Heart left ventricle (tissue), 13 donors: ENCODE measurements around the gene LILRA1.
"Not testable (repeated sequence)": the region's sequence is repeated elsewhere in the genome, so short reads cannot be mapped to it uniquely, and the experiment has no call there.

Experiments used
- POLR2A ChIP-seq, 2 donors: fragments of 450-650 bp; IDR thresholded peaks; one replicate each; pipeline ENCODE4 v1.6.1; 2017; ENCODE audit warnings: antibody characterized with exemption in 2 of 2, mild to moderate bottlenecking in 2 of 2, moderate library complexity in 2 of 2
- TF ChIP-seq, protein P1 (sequence below), 12 donors: fragments of 200-600 bp; sonication (generic) in 4 of 12; IDR thresholded peaks; one replicate each; pipeline versions ENCODE4 v1.5.0 to v1.8.0; 2018 to 2022; ENCODE audit warnings: antibody characterized with exemption in 12 of 12, mild to moderate bottlenecking in 5 of 12
- donor health status: ischemic (EF 13 %, LVEDD 7.1; RV severe dilation, severe dysfunction).
- donor health status: DM: no; HTN: yes; CAD: no.
- donor health status: DM: no; HTN: no; CAD: no.
- donor health status: ischemic (EF 25% LVEDD 6.9; RV normal size, moderate dysfunction).
- donor health status: ischemic (EF 25% LVEDD 5.7; RV mildly dilated, moderate dysfunction).
- donor health status: ischemic (EF 35%, LVEDD 5.7; RV mildly dilated, moderate dysfunction).
- donor health status: nonischemic (EF 11% LVEDD 7.7; RV severe dilation, severe dysfunction).
- donor health status: DM: yes; HTN: yes; CAD: no.
- donor health status: PGD.
- donor health status: ischemic (EF 29% LVEDD 5.4; RV normal size, mild dysfunction).
- donor health status: nonischemic (EF 23%, LVEDD 6.1; RV moderate dilation, normal function).

DNA sequence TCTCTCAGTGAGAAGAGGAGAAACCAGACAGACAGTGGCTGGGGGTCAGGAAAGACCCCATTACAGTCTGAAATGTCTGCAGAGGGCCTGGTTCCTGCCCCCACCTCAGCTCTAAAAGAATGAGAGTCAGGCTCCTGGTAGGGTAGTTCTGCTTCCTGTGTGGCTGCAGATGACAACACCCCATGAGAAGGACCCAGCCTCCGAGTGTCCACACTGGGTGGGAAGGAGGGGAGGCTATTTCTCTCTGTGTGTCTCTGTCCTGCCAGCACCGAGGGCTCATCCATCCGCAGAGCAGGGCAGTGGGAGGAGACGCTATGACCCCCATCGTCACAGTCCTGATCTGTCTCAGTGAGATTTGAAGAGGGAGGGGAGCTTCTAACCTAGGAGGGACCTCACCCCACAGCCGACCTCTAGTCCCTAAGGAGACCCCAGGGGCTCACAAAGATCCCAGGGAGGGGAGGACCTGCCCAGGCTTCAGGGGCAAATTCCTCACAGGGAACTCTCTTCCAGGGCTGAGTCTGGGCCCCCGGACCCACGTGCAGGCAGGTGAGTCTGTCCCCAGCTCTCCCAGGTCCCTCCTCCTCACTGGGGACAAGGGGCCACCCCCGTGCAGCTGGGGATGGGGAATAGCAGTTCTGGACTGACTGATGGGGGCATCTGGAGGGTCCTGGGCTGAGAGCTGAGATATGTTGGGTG is 647 bp downstream of the LILRA1 start:
- not testable (repeated sequence) for TF ChIP-seq POLR2A (IDR thresholded peaks at IDR 0.05)
- TF ChIP-seq, protein P1, sequence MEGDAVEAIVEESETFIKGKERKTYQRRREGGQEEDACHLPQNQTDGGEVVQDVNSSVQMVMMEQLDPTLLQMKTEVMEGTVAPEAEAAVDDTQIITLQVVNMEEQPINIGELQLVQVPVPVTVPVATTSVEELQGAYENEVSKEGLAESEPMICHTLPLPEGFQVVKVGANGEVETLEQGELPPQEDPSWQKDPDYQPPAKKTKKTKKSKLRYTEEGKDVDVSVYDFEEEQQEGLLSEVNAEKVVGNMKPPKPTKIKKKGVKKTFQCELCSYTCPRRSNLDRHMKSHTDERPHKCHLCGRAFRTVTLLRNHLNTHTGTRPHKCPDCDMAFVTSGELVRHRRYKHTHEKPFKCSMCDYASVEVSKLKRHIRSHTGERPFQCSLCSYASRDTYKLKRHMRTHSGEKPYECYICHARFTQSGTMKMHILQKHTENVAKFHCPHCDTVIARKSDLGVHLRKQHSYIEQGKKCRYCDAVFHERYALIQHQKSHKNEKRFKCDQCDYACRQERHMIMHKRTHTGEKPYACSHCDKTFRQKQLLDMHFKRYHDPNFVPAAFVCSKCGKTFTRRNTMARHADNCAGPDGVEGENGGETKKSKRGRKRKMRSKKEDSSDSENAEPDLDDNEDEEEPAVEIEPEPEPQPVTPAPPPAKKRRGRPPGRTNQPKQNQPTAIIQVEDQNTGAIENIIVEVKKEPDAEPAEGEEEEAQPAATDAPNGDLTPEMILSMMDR (IDR thresholded peaks at IDR 0.05): not testable (repeated sequence)
